ENCODE results near the gene REXO5. TPM values are rescaled to one million over a fixed set of nuclear protein-coding genes. Genes with fewer than 3 reads are reported as not detected.

The REXO5 gene
- total and polyA plus RNA-seq, 2 donors (not counting 3 experiments of a cell fraction or from before 2014, with no cell fraction given), result 2.3 to 11.5 TPM

DNA sequence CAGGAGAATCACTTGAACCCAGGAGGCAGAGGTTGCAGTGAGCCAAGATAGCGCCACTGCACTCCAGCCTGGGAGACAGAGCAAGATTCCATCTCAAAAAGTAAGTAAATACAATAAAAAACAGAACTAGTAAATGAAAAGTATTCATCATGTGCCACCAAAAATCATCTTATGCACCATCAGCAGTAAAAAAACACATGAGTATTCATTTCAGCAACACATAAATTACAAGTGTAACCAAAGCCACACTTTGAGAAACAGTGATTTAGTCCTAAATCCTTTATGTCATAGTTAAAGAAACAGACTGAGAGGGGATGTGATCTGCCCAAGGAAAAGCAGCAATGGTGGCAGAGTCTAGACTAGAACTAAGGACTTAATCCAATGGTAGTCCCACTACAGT lies 80.9 kb downstream of the REXO5 start:
- H3K4me1 ChIP-seq (ENCODE audit: control insufficient read depth, extremely low read depth, insufficient read depth, low read length), result no peaks in the 10 kb centered on the region
- TF ChIP-seq POLR2AphosphoS5 (IDR thresholded peaks at IDR 0.05; ENCODE audit: insufficient read depth, low read depth, low read length), result no peak
- TF ChIP-seq EZH2 (IDR thresholded peaks at IDR 0.05; ENCODE audit: borderline replicate concordance, low read depth, low read length, severe bottlenecking), result no peak
- no peak for TF ChIP-seq MYC (IDR thresholded peaks at IDR 0.05; ENCODE audit: low read depth, low read length)
- no peak for TF ChIP-seq FOS (IDR thresholded peaks at IDR 0.05; ENCODE audit: borderline replicate concordance, insufficient read depth, low read length)
- TF ChIP-seq, protein P1, sequence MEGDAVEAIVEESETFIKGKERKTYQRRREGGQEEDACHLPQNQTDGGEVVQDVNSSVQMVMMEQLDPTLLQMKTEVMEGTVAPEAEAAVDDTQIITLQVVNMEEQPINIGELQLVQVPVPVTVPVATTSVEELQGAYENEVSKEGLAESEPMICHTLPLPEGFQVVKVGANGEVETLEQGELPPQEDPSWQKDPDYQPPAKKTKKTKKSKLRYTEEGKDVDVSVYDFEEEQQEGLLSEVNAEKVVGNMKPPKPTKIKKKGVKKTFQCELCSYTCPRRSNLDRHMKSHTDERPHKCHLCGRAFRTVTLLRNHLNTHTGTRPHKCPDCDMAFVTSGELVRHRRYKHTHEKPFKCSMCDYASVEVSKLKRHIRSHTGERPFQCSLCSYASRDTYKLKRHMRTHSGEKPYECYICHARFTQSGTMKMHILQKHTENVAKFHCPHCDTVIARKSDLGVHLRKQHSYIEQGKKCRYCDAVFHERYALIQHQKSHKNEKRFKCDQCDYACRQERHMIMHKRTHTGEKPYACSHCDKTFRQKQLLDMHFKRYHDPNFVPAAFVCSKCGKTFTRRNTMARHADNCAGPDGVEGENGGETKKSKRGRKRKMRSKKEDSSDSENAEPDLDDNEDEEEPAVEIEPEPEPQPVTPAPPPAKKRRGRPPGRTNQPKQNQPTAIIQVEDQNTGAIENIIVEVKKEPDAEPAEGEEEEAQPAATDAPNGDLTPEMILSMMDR (IDR thresholded peaks at IDR 0.05; ENCODE audit: extremely low read depth in 1 of 2, insufficient read depth in 1 of 2, low read depth in 1 of 2, low read length in 2 of 2), result no peak
- TF ChIP-seq JUN (IDR thresholded peaks at IDR 0.05; ENCODE audit: borderline replicate concordance, insufficient read depth, insufficient read length, low read depth), result no peak
- no peak for TF ChIP-seq GATA2 (IDR thresholded peaks at IDR 0.05; ENCODE audit: insufficient read depth, insufficient read length, low read depth, low read length)
- TF ChIP-seq, protein P2, sequence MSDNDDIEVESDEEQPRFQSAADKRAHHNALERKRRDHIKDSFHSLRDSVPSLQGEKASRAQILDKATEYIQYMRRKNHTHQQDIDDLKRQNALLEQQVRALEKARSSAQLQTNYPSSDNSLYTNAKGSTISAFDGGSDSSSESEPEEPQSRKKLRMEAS (IDR thresholded peaks at IDR 0.05; ENCODE audit: insufficient read depth, insufficient read length), result no peak
- no peak for TF ChIP-seq POLR2A (IDR thresholded peaks at IDR 0.05; ENCODE audit: low read depth, low read length)
- no peaks in the 10 kb centered on the region for H3K9me3 ChIP-seq (replicated peaks; ENCODE audit: control insufficient read depth, insufficient read depth, low read length)
- no peak overlapping the region for H3K27ac ChIP-seq (ENCODE audit: insufficient read depth, low read depth, low read length)
- peaks cover 7% of the 10 kb centered on the region for H4K20me1 ChIP-seq (replicated peaks; ENCODE audit: control insufficient read depth, extremely low read depth, insufficient read depth, low read length)
- H3K4me2 ChIP-seq (ENCODE audit: insufficient read depth, low read length), result no peak overlapping the region
- POLR2A ChIA-PET, result no interaction called here
- H2AFZ ChIP-seq (ENCODE audit: low read depth, low read length), result no peak overlapping the region
- CTCF ChIA-PET, result interaction anchor here (1.3 to 2.5 kb wide), 2 partner anchors 11 to 36 kb away, joined by 4 to 10 read pairs; no protein-coding TSS in a partner anchor
- DNase-seq (ENCODE audit: low read depth, low spot score), result no peak
- no peaks in the 10 kb centered on the region for H3K27me3 ChIP-seq (ENCODE audit: control insufficient read depth in 2 of 2, insufficient read depth in 2 of 2, low read length in 2 of 2)
- intact Hi-C loops (cut with micrococcal nuclease) (no loop called here), dilution Hi-C loops (cut with MboI; ENCODE audit: extremely low pct_ligation_motif_present, low sequenced_read_pairs) (no loop called here)
- no TSS peak for BruUV-seq (replicated peaks)
- FAIRE-seq, result no peak
- H3K36me3 ChIP-seq (ENCODE audit: control insufficient read depth in 2 of 2, extremely low read depth in 1 of 2, insufficient read depth in 2 of 2, low read length in 2 of 2), result peaks cover 0 to 6% of the 10 kb centered on the region in 2 experiments
- H3K9ac ChIP-seq (replicated peaks; ENCODE audit: extremely low read depth, insufficient read depth, low read length), result no peak overlapping the region
- no peaks in the 10 kb centered on the region for H3K9me1 ChIP-seq (replicated peaks; ENCODE audit: control insufficient read depth, extremely low read depth, insufficient read depth, low read length)
- H3K79me2 ChIP-seq (ENCODE audit: control insufficient read depth, insufficient read depth, low read length), result peaks cover 86% of the 10 kb centered on the region
- H3K4me3 ChIP-seq (replicated peaks in 1 of 3; ENCODE audit: insufficient read depth in 1 of 3, low read depth in 1 of 3, low read length in 3 of 3), result no peak overlapping the region

Measured in endothelial cell of umbilical vein (primary cell).